Measurements from ENCODE around the gene L1TD1.
"Not testable (repeated sequence)": the region's sequence is repeated elsewhere in the genome, so short reads cannot be mapped to it uniquely, and the experiment has no call there.

L1TD1 gene

DNA sequence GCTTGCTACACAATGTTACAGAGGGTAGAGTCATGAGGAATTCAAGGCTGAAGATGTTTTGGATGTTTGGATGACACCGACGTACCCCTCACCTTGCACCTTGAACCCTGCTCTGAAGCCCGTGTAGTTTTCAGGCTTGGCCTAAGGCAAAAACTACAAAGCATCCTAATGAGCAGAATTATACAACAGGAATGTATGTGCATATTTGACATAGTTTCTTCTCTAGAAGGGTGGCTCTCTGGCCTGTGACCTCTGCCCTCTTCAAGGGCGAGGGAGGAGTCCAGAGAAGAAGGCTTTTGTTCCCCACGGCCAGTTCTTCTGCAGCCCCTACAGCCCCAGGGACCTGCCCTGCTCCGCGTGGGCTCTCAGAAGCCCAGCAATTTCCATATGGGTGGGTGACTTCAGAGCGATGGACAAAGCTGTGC, 43.3 kb downstream of the L1TD1 start:
- DNase-seq, result no peak

GRCh38 chr1:62238507-62238906, 43.9 kb downstream of the L1TD1 start:
- no peak for DNase-seq

- not testable (repeated sequence) for DNase-seq
Observed at GRCh38 chr1:62239652-62240403, 45.2 kb downstream of the L1TD1 start.

GRCh38 chr1:62240651-62241370, 46.2 kb downstream of the L1TD1 start:
- no peak for DNase-seq

- DNase-seq, result no peak
Observed at GRCh38 chr1:62241371-62242131, 46.9 kb downstream of the L1TD1 start.

GRCh38 chr1:62244380-62244779, 49.7 kb downstream of the L1TD1 start:
- DNase-seq, result not testable (repeated sequence)

- DNase-seq, result no peak
Observed at GRCh38 chr1:62245201-62245600, 50.6 kb downstream of the L1TD1 start.

- DNase-seq, result no peak
Observed at GRCh38 chr1:62247391-62248168, 52.9 kb downstream of the L1TD1 start.

GRCh38 chr1:62250126-62250726, 55.6 kb downstream of the L1TD1 start:
- DNase-seq, result no peak

DNA sequence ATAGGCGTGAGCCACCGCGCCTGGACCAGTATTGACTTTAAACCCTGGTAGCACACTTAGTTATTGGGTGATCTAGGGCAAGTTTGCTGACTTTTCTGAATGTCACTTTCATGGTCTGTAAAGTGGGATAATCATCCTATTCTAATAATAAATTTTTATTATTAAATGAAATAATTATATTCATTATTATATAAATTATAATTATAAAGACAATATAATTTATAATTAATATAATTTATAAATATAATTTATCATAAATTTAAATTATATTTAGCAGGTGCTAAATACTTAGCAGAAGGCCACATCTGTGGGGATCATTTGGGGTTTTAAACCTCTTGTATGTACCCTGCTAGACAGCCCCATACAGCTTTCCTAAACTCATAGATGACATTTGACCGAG, 64.9 kb downstream of the L1TD1 start:
- DNase-seq, result no peak

GRCh38 chr1:62260688-62261087, 66.0 kb downstream of the L1TD1 start:
- no peak for DNase-seq

Measured in activated naive CD4-positive, alpha-beta T cell (primary cell).